Amygdala (tissue), 56 donors: ENCODE results near the gene RNF220.

Experiments
- DNase-seq, 56 donors: peaks; one replicate each; lab custom pipeline; 2025; lab: John Stamatoyannopoulos, UW

Gene RNF220

DNA sequence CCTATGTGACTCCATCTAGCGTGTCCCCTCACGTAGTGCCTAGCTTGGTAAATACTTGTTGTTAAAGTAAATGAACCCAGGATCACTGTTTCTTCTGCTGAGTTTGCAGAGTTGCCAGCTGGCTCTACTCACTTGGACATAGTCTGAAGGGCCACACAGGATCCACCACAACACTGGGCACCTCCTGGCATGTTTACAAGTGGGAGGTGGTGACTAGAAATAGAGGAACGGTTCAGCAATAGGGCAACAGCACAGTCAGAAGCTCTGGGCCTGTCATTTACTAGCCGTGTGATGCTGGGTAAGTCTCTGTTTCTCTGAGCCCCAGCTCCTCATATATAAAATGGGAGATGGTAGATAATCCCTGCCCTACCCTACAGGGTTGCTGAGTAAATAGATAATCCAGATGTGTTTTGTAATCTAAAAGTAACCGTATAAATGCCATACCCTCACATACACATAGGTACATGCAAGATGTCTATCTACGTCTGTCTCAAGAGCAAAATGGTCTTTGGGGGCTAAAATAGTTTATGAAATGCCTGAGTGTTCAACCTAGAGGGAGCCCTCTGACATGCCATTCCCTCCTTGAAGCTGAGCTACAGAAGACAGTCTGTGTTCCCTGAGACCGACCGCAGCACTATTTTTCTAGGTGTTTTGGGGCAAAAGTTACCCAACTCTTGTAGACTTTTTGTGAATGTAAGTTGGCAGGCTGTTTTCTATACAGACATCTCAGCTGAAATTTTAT is 20.5 kb downstream of the RNF220 start:
- DNase-seq = no peak

DNA sequence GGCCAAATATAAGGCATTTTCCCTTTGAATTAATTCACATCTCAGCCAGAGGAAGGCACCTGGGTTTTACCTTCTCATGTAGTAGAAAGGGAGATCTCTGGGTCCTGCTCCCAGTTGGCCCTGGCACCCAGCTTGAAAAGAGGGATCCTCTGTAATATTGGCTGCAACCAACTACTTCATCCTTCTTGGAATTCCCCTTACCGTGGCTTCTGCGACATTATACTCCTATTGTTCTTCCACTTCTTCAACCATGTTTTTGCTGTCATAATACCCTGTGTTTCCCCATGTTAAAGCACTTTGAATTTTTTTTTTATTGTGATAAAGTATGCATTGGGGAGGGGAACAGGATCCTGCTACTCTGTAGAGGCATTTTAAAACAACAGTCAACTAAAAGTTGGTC is 26.8 kb downstream of the RNF220 start:
- DNase-seq = no peak

DNA sequence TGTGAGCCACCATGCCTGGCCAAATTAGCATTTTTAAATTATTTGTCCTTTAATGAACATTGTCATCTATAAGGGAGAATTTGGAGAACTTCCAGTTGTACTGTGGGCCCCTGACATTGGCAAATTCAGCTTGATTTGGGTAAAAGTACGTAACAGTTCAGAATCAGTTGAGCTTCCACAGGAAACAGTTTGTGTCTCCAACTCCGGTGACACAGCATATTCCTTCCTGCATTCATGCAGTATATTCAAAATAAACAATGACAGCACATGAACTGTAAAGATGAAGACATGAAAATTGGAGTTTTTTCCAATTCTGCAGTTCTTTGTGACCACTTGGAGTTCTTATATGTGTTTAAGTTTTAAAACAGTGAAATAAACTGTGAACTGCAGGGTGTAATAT is 28.2 kb downstream of the RNF220 start:
- no peak for DNase-seq

DNA sequence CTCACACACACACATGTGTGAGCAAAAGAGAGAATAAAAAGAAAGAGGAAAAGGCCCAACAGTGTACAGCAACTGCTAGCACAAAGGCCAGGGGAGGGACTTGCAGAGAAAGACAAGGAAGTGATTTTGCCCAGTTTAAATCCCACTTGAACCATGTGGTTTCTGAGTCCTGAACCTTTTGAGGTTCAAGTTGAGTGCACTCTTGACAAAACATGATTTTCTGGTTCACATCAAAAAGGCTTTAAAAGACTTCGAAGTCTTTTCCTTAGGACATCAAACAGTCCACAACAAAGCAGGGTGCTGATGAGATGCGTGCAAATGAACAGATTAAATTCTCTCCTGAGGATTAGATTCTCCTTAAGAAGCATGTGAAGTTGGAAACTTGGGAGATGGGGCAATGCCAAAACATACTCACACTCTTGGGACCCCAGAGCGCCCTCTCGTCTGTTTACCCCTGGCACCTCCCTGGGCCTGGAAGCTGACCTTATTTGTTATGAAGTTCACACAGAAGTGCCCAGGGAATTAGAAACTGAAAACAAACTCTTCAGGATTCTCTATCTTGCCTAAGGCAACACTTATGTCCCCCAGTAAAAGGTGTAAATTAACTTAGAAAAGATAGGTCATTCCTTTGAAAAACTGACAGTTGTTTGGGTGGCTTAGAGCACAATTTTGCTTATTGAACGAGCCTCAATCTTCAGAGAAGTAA is 31.5 kb downstream of the RNF220 start:
- DNase-seq = no peak

DNA sequence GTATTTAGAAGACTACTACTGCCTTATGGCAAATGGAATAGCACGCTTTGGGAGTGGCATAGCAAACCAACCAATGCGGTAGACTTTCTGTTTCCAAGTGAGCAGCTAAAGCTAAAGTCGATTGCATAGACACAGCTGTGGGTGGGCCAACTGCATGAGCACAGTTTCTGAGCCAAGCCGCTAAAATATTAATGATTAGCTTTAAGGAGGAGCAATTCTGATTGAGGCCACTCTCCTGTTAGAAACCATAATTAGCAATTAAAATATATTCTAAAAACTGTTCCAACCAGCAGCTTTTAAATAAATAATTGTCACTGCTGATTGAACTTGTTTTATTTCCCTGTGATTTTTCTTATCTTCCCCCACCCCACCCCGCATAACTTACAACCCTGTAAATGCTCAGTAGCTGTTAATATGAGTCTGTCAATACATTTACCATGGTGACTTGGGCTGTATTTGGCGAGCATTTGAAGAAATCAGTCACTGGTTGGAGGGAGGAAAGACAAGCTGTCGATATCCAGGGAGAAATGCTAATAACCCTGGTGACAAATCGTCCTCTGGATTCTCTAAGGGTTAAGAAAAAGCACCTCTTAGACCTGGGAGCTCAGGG is 32.2 kb downstream of the RNF220 start:
- DNase-seq = no peak

DNA sequence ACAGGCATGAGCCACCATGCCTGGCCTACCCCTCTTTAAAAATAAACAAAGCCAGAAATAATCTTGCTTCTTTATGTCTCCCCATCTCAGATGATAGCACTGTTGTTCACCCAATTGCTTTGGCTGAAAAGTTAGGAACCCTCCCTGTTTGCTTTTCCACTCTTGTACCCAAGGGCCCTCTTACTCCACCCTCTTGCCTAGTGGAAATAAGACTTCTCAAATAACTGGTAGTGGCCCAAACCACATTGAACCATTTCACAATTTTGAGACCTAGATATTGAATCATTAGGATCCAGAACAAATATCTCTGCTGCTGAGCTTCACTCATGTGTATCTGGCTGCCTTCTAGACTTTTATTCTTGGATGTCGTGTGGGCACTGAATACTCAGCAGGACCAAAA is 37.7 kb downstream of the RNF220 start:
- no peak for DNase-seq

- no peak for DNase-seq
Measured at GRCh38 chr1:44447051-44447810, 42.2 kb downstream of the RNF220 start.

DNA sequence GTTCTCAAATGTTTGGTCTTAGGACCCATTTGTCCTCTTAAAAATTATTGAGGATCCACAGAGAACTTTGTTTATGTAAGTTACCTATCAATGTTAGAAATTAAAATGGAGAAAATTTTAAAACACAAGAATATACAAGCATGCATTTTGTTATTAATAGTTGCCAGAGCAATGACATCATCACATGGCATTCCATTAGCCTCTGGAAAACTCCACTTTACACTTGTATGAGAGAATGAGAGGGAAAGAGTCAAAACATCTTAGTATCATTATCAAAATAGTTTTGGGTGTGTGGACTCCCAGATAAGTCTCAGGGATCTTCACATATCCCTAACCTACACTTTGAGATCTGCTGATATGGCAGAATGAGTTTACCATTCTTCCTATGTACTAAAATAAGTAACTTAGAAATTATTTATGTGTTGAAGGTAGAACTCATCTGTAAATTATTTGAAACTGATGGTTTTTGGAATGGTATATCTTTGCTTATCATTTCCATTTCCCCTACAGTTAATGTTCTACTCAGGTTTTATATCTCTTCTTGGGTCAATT is 48.8 kb downstream of the RNF220 start:
- DNase-seq = no peak

DNA sequence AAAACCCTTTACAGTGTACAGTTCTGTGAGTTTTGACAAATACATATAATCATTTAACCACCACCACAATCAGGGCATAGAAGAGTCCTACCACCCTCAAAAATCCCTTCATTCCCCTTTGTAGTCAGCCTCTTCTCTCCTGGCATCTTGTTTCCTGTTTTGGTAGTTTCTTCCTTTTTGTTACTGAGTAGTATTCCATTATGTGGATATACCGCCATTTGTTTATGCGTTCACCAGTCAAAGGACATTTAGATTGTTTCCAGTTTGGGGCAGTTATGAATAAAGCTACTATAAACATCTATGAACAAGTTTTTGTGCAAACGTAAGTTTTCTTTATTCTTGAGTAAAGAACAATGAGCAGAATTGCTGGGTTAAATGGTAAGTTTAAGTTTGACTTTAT is 49.6 kb downstream of the RNF220 start:
- no peak for DNase-seq

GRCh38 chr1:44460107-44460882 is 55.2 kb downstream of the RNF220 start:
- DNase-seq = peak in 3 of 56 donors; percentile 11 to 30 (median 12)

DNA sequence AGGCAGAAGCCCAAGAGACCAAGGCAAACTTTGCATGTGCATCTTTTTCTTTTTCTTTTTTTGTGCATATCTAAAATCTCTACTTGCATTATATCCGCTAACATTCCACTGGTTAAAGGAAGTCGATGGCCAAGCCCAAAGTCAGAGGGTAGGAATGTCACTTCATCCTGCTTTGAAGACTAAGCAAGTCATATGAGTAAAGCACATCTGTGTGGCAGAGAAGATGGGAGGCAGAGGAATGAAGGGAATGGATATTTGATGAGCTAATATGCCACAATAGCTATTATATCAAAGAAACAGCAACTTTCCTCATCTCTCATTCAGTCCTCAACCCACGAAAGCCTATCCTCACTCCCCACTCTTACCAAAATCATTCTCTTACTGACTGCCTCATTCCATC is 59.3 kb downstream of the RNF220 start:
- DNase-seq = no peak

DNA sequence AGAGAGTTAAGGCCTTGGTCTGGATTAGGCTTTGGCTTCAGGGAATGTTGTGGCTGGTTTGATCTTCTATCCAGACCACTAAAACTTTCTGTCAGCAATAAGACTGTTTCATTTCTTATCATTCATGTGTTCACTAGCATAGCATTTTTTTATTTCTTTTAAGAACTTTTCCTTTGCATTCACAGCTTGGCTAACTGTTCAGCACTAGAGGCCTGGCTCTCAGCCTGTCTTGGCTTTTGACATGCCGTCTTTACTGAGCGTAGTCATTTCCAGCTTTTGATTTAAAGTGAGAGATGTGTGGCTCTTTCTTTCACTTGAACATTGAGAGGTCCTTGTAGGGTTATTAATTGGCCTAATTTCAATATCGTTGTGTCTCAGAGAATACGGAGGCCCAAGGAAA is 62.5 kb downstream of the RNF220 start:
- no peak for DNase-seq

DNA sequence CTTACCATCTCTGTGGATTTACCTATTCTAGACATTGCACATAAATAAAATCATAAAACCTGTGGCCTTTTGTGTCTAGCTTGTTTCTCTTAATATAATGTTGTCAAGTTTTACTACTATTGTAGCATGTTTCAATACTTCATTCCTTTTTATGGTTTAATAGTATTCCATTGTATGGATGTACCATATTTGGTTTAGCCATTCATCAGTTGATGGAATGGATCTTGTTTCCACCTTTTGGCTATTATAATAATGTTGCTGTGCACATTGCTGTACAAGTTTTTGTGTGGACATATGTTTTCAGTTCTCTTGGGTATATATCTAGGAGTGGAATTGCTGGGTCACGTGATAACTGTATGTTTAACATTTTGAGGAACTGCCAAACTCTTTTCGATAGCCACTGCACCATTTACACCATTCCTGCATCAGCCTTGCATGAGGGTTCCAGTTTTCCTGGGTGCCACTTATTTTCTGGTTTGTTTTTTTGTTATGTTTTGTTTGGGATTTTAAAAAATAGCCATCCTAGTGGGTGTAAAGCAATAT is 66.9 kb downstream of the RNF220 start:
- DNase-seq = no peak

DNA sequence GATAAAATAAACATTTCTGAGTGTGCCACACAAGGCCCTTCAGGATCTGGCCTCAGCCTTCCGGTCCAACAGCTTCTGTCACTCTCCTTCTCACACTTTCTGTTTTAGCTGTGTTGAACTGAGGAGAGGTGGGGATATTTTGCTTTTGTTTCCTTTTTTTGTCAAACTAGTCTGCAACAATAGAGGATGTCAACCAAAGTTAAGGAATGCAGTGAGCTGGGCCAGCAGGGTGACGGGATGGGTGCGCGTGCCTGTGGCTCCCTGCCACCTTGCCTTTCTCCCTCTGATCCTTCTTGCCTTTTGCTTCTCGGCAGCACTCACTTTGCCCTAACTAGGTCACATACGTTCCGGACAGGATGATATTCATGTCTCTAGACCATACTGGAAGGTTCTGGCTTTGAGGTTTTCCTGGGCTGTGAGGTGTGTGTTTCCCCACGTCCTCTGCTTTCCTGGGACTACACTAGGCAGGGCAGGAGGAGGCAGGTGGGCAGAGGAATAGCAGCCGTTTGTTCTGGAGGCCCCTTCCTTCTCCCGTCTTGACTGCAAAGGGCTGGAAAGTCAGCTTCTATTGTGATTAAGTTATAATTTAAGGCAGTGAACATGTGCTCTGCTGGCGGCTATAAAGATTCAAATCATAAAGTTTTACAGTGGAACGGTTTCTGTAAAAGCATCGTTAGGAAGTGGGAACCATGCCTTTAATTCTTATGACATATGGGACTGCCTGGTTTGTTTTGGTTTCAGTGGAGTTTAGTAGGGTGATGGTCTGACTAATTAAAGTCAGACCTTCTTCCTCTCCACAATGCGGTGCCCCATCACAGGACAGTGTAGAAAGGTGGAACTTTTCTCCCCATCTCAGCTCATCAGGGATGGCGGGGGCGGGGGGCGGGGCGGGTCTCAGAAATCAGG is 67.8 kb downstream of the RNF220 start:
- DNase-seq = peak in 1 of 56 donors; percentile 21

DNA sequence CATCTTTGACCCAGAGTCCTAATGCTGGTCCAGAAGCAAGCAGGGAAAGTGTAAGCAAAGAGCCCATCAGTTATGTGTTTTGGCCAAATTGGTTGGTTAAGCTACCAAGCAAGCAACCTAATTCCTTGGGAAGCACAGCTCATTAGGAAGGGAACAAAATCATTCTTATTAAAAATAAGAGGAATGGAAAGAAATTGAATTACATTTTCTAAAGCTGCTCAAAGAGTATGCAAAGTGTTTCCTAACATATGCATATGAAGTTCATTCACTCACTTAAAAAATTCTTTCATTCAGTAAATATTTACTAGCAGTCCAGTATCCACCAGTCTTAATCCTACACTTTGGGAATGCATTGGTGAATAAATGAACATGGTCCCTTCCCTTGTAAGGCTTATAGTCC is 71.8 kb downstream of the RNF220 start:
- DNase-seq = no peak

- no peak for DNase-seq
Measured at GRCh38 chr1:44481701-44482100, 76.6 kb downstream of the RNF220 start.

GRCh38 chr1:44483089-44483874 is 78.2 kb downstream of the RNF220 start:
- no peak for DNase-seq

DNA sequence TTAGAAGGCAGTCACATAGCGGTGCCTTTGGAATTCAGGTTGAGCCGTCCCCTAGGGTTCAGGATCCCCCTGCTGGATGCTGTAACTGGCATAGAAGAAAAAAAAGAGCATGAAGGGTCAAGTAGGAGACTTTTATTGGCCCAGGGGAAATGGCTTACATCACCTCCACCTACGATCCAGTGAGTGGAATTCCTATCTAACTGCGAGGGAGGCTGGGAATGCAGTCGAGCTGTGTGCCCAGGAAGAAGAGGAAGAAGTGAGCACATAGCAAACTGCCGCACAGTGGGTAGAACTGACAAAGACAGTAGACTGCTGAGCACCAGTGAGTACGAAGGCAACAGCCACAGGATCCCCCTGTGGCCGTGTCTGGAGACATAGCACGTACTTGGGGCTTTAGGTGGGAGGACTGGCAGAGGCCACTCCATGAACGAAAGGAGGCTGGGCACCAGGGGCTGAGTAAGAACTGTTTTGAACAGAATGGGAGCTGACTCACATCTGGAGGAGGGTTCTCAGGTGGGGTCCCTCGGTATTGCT is 79.2 kb downstream of the RNF220 start:
- no peak for DNase-seq
